HG03378 (cell line): Measurements from ENCODE around the gene VTA1.

Experiments used
- ATAC-seq: cut with Tn5 transposase; IDR thresholded peaks from one replicate; pipeline ENCODE4 v1.9.1; 2021; ENCODE audit warnings: mild to moderate bottlenecking, moderate library complexity; ENCODE audit not compliant: unreplicated experiment

Gene VTA1

DNA sequence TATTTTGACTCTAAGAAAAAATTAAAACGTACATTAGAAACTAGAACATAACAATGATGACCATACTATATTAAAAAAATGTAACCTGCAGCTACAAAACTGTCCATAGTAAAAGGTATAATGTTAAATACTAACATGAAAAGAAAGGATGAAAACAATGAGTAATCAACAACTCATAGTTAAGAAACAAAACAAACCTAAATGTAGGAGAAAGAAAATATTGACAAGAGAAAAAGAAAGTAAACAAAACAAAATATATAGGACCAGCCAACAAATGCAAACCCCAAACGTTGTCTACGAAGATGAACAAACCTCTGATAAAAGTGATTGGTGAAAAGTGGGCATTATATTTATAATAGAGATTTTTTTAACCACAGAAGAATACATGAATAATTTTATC lies 113.7 kb downstream of the VTA1 start:
- ATAC-seq = no peak

DNA sequence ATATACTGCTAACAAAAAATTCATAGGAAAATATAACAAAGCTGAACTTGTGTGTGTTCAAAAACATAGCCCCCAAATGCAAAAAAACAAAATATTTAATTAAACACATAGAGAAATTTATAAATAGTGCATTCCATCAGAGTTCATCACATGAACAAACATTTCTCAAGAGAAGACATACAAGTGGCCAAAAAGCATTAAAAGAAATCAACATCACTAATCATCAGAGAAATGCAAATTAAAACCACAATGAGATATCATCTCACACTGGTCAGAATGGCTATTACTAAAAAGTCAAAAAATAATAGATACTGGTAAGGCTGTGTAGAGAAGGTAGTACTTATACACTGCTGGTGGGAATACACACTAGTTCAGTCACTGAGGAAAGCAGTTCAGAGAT lies 115.2 kb downstream of the VTA1 start:
- ATAC-seq = no peak

DNA sequence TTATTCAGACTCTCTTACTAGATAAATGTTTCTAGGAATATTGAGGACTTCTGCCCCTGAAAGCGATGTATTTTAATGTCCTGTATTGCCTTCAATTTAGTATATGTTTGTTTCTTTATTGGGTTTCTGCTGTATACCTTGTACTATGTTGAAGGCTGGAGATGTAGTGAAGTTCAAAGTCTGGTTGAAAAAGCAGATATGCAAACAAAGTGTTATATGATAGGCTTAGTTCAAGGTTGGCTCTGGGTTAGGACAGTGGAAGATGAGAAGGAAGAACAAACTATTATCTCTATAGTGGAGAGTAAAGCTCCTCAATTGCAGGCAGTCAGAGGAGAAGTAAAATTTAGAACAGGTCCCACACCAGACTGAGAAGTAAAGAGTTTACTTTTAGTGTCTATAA lies 118.4 kb downstream of the VTA1 start:
- no peak for ATAC-seq

DNA sequence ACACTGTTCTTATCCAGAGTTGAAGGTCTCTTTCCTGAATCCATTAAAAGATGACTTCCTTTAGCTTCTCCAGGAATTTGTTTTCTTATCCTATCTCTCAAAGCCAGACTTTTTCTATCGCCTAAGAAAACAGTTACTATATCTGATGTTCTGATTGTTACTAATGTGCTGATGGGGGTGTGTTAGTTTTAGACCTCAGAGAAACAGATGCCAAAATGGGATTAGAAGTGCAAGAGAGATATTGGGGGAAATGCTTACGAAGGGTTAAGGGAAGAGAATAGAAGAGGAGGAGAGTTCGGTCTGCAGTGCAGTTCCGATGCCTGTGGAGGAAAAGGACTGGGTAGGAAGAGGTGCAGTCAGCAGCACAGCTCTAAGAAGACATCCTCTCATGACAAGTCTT lies 119.0 kb downstream of the VTA1 start:
- ATAC-seq = no peak

DNA sequence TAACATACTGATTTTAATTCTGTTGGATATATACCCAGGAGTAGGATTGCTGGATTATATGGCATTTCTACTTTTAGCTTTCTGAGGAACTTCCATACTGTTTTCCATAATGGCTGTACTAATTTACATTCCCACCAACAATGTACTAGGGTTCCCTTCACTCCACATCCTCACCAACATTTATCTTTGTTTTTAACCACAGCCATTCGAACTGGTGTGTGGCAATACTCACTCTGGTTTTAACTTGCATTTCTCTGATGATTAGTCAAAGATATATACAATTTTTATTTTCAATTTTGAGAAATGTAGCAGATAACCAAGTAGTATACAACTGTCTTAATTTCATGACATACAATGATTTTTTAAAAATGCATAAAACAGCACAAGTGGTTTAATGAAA lies 124.4 kb downstream of the VTA1 start:
- no peak for ATAC-seq
